Measurements from ENCODE around the gene PHACTR4. TPM values are rescaled to one million over a fixed set of nuclear protein-coding genes. Genes with fewer than 3 reads are reported as not detected.
A peak's percentile ranks its signal among the peaks of the same experiment; 100 is the strongest.
"Not testable (repeated sequence)": the region's sequence is repeated elsewhere in the genome, so short reads cannot be mapped to it uniquely, and the experiment has no call there.

The PHACTR4 gene
- total and polyA plus RNA-seq, 9 of the 15 experiments (the other 6 are each of a cell fraction or from before 2014, with no cell fraction given), result 6.4 to 43.6 (median 14.2) TPM

DNA sequence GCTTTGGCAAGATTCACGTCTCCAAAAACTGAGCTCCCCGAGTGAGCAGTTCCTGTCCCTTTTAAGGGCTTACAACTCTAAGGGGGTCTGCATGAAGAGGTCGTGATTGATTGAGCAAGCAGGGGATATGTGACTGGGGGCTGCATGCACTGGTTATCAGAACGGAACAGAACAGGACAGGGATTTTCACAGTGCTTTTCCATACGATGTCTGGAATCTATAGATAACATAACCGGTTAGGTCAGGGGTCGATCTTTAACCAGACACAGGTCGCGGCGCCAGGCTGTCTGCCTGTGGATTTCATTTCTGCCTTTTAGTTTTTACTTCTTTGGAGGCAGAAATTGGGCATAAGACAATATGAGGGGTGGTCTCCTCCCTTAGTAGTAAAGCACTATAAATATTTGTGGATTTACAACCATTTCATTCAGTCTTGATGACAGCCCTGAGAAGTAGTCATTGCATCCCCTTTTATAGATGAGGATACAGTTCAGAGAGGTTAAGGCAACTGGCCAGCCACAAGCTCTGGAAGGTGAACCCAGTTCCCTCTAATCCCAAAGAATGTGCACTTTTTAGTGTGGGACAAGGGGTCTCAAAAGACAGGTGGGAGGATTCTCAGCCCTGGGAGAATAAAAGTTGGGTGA is 155.6 kb downstream of the PHACTR4 start (continued):
- TF ChIP-seq NR2C1 (IDR thresholded peaks at IDR 0.05) (peak; percentile 92), NR2C1 (tag; IDR thresholded peaks at IDR 0.05) (peak; percentile 94), CBX3 (IDR thresholded peaks at IDR 0.05; ENCODE audit: borderline replicate concordance in 1 of 2, low read length in 2 of 2) (peak in 1 of 2 experiments; percentile 32; a peak in 1 of 3 replicates), TAL1 (IDR thresholded peaks at IDR 0.05) (peak; percentile 98), PML (IDR thresholded peaks at IDR 0.05; ENCODE audit: low read length) (peak; percentile 87), RNF2 (IDR thresholded peaks at IDR 0.05) (peak; percentile 61; the same call in 1 of the 2 replicates), ATF1 (tag; IDR thresholded peaks at IDR 0.05) (peak; percentile 22; the same call in 1 of the 2 replicates), ZNF316 (IDR thresholded peaks at IDR 0.05) (0 out of 2 replicates have a peak, but pooled peaks have one; percentile 12), NR4A1 (tag; IDR thresholded peaks at IDR 0.05) (peak; percentile 45; the same call in 1 of the 2 replicates), RBBP5 (IDR thresholded peaks at IDR 0.05; ENCODE audit: borderline replicate concordance, insufficient read depth, low read length, poor library complexity, severe bottlenecking) (peak; percentile 34), KLF16 (IDR thresholded peaks at IDR 0.05) (peak; percentile 94), ZNF41 (CRISPR knock-in tag; conservative IDR thresholded peaks at IDR 0.05) (0 out of 2 replicates have a peak, but pooled peaks have one; percentile 28), MEIS2 (IDR thresholded peaks at IDR 0.05; ENCODE audit: partially characterized antibody) (peak; percentile 43), SMARCC2 (IDR thresholded peaks at IDR 0.05; ENCODE audit: low read depth) (peak; percentile 89), MAZ (CRISPR knock-in tag; conservative IDR thresholded peaks at IDR 0.05 in 1 of 2, IDR thresholded peaks at IDR 0.05 in 1 of 2) (peak in 1 of 2 experiments; percentile 28; a peak in 1 of 4 replicates), TAF1 (IDR thresholded peaks at IDR 0.05; ENCODE audit: control insufficient read depth, extremely low read depth, insufficient read depth, low read length, severe bottlenecking) (peak; percentile 20)
- not testable (repeated sequence) for TF ChIP-seq ATF1, NR4A1 (CRISPR knock-in tag; IDR thresholded peaks at IDR 0.05)
- TF ChIP-seq, protein P1, sequence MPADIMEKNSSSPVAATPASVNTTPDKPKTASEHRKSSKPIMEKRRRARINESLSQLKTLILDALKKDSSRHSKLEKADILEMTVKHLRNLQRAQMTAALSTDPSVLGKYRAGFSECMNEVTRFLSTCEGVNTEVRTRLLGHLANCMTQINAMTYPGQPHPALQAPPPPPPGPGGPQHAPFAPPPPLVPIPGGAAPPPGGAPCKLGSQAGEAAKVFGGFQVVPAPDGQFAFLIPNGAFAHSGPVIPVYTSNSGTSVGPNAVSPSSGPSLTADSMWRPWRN (IDR thresholded peaks at IDR 0.05; ENCODE audit: low read depth), result peak; percentile 64
- TF ChIP-seq, protein P2, sequence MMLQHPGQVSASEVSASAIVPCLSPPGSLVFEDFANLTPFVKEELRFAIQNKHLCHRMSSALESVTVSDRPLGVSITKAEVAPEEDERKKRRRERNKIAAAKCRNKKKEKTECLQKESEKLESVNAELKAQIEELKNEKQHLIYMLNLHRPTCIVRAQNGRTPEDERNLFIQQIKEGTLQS (IDR thresholded peaks at IDR 0.05), result 0 out of 2 replicates have a peak, but pooled peaks have one; percentile 43
- TF ChIP-seq, protein P2 (CRISPR knock-in tag; conservative IDR thresholded peaks at IDR 0.05), result peak; percentile 19; the same call in 1 of the 2 replicates
- TF ChIP-seq, protein P3, sequence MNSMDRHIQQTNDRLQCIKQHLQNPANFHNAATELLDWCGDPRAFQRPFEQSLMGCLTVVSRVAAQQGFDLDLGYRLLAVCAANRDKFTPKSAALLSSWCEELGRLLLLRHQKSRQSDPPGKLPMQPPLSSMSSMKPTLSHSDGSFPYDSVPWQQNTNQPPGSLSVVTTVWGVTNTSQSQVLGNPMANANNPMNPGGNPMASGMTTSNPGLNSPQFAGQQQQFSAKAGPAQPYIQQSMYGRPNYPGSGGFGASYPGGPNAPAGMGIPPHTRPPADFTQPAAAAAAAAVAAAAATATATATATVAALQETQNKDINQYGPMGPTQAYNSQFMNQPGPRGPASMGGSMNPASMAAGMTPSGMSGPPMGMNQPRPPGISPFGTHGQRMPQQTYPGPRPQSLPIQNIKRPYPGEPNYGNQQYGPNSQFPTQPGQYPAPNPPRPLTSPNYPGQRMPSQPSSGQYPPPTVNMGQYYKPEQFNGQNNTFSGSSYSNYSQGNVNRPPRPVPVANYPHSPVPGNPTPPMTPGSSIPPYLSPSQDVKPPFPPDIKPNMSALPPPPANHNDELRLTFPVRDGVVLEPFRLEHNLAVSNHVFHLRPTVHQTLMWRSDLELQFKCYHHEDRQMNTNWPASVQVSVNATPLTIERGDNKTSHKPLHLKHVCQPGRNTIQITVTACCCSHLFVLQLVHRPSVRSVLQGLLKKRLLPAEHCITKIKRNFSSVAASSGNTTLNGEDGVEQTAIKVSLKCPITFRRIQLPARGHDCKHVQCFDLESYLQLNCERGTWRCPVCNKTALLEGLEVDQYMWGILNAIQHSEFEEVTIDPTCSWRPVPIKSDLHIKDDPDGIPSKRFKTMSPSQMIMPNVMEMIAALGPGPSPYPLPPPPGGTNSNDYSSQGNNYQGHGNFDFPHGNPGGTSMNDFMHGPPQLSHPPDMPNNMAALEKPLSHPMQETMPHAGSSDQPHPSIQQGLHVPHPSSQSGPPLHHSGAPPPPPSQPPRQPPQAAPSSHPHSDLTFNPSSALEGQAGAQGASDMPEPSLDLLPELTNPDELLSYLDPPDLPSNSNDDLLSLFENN (IDR thresholded peaks at IDR 0.05; ENCODE audit: low read depth in 2 of 2, low read length in 2 of 2), result peak in 1 of 2 experiments; percentile 83; a peak in 2 of 4 replicates
- TF ChIP-seq, protein P4, sequence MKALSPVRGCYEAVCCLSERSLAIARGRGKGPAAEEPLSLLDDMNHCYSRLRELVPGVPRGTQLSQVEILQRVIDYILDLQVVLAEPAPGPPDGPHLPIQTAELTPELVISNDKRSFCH (CRISPR knock-in tag; IDR thresholded peaks at IDR 0.05), result not testable (repeated sequence)
- TF ChIP-seq, protein P4 (tag; IDR thresholded peaks at IDR 0.05), result peak; percentile 51; the same call in 1 of the 2 replicates

Data from K562 (cell line).